HG03064 (cell line): ENCODE results near the gene TAGLN3.
"Not testable (repeated sequence)": the region's sequence is repeated elsewhere in the genome, so short reads cannot be mapped to it uniquely, and the experiment has no call there.

Source experiments
- ATAC-seq: cut with Tn5 transposase; IDR thresholded peaks from one replicate; pipeline ENCODE4 v1.9.1; 2021; ENCODE audit warnings: low read depth; ENCODE audit not compliant: unreplicated experiment

Gene TAGLN3

DNA sequence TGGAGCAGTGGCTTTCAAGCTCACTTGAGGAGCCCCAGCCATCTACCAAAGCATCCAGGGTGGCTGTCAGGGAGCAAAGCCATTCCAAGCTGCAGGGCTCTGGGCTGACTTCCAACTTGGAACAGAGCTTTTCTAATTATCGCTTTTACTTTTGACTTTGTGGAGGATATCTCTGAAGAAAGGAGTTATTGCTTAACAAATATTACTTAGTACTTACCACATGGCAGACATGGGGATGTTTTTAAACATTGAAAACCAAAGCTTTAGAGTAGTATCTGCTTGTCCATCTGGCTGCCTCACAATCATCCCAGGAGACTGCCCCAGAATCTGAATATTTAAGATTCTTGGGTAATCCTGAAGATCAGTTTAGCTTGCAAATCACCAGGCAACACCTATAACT is 8.9 kb downstream of the TAGLN3 start:
- no peak for ATAC-seq

- ATAC-seq = no peak
Measured at GRCh38 chr3:112009670-112010069, 10.9 kb downstream of the TAGLN3 start.

DNA sequence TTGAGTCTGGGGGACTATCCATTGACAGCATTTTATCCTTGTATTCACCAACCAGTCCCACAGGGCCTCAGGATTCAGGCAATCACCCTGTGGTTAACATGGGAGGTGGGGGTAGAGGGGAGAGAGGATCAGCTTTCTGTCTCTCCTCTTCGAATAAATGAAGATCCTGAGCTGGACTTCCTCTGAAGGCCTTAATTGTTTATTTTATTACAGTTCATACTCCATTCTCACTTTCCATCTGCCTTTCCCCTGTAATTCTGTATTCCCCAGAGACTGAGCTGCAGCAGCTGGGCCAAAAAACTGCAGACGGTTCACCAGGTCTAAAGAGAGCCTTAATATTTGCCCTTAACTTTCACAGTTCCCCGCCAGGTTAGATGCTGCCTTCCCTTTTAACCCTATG is 11.9 kb downstream of the TAGLN3 start:
- no peak for ATAC-seq

GRCh38 chr3:112011376-112011940 is 12.7 kb downstream of the TAGLN3 start:
- ATAC-seq = no peak

GRCh38 chr3:112012205-112012992 is 13.7 kb downstream of the TAGLN3 start:
- no peak for ATAC-seq

GRCh38 chr3:112013058-112013783 is 14.5 kb downstream of the TAGLN3 start:
- ATAC-seq = no peak

- no peak for ATAC-seq
Measured at GRCh38 chr3:112013784-112014143, 15.0 kb downstream of the TAGLN3 start.

- no peak for ATAC-seq
Measured at GRCh38 chr3:112017091-112017490, 18.4 kb downstream of the TAGLN3 start.

- no peak for ATAC-seq
Measured at GRCh38 chr3:112018712-112019111, 20.0 kb downstream of the TAGLN3 start.

- no peak for ATAC-seq
Measured at GRCh38 chr3:112019716-112020115, 21.0 kb downstream of the TAGLN3 start.

GRCh38 chr3:112020674-112021085 is 22.0 kb downstream of the TAGLN3 start:
- ATAC-seq = no peak

DNA sequence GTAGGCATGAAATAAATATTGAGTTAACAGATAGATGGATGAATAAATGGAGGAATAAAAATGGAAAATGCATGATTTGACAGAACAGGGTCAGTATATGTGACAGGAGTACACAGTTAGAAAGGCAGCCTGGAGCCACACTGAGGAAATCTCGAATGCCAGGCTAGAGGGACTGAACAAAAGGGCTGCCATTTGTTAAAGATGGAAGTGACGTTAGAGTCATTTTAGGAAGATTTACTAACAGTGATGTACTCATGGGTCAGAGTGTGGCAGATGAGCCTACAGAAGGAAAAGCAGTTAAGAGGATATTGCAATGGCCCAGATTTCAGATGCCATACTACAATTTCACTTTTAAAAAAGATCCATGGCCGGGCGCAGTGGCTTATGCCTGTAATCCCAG is 28.4 kb downstream of the TAGLN3 start:
- ATAC-seq = no peak

- no peak for ATAC-seq
Measured at GRCh38 chr3:112027826-112028225, 29.1 kb downstream of the TAGLN3 start.

- ATAC-seq = no peak
Measured at GRCh38 chr3:112030901-112031300, 32.2 kb downstream of the TAGLN3 start.

DNA sequence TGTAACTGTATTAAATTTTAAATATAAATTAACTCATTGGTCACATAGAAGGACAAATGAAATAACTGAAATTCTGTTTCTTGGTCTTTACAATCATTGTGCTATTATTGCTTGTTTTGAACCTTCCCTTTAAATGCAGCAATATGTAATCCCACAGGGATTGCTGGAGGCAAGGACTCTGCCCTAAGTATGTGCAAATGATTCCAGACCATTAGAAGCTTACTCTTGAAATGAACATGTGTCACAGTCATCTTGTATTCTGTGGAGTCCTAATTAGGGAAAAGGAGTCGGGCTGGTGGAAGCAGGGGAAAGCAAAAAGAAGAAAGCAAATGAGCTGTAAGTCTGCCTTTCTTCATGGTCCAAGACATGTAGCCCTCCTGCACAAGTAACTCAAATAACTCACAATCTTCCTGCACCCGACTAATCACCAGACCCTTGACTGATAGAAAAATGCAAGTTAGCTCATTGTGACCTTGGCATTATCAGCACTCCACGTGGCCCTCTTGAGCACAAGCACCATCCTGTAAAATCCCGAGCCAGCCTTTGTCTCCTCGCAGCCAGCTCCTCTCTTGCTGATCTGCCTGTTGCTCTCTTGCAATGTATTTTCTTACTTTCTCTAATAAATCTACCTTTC is 33.5 kb downstream of the TAGLN3 start:
- no peak for ATAC-seq

DNA sequence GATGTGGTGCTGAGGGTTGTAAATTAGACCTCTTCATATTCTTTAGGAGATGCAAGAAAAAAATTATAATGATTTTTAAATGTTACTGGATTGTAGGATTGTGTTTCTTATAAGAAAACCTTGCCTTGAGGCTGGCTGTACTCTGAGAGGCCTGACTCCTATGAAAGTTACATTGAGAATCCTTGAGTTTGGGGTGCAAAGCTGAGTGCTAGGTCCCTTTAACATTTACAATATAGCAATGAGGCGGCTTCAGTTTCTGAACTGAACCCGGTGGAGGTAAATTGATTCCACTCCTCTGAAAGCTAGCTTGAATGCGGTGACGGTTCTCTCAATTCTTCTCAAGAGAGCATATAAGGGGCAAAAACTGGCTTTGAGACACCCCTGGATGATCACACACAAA is 35.7 kb downstream of the TAGLN3 start, which contains the start of gene TMPRSS7:
Gene TMPRSS7, plus strand, starts transcription at position 301 of the 400 bp plus-strand sequence. CDS start 110 bp downstream, outside the sequence.
- no peak for ATAC-seq

DNA sequence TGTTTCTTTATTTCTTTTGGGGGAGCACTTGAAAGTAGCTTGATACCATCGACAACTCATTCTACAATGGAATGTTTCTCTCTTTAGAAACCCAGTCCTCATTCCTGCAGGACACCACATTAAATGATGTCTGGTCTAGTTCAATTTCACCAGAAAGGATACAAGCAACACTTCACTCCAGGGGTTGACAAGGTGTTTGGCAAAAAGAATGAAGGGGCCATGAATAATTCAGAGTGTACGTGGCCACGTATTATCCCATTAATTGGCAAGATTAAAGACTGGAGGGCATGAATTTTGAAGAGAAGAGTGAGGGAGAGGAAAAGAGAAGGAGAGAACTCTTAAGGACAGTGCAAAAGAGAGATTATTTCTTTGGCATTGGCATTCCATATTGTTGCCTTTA is 36.5 kb downstream of the TAGLN3 start:
- no peak for ATAC-seq

DNA sequence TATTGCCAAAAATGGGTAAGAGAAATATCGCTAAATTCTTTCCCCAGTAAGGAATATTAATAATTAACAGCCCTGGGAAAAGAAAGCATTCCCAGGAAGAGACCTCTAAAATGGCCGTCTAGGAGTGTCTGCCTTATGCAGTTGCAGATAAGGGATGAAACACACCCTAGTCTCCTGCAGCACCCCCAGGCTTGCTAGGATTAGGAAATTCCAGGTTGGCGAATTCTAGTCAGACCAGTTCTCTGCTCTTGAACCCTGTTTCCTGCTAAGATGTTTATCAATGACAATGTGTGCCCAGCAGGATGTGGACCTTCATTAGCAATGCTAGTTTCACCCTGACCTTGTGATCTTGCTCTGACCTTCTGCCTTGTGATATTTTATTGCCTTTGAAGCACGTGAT is 38.5 kb downstream of the TAGLN3 start:
- ATAC-seq = not testable (repeated sequence)

- no peak for ATAC-seq
Measured at GRCh38 chr3:112038863-112039262, 40.1 kb downstream of the TAGLN3 start.

DNA sequence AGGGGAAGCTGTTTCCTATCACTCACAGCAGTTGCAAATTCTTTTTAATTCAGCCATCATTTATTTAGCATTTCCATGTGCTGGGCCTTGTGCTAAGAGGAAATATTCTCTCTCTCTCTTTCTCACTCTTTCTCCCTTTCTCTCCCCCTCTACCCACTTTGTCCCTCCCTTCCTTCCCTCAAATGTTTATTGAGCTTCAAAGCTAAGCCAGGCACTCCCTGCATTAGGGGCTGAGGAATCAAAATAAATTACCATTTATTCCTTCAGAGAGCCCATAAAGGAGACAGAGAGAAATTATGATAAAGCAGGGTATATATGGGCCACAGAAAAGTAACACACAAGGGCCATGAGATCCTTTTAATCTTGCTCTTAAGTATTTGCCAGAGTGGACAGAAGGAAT is 42.6 kb downstream of the TAGLN3 start:
- no peak for ATAC-seq

GRCh38 chr3:112042842-112043280 is 44.1 kb downstream of the TAGLN3 start:
- ATAC-seq = no peak
